GM19397 (cell line): ENCODE measurements around the gene ATXN2.

Experiments
- ATAC-seq: cut with Tn5 transposase; IDR thresholded peaks from one replicate; pipeline ENCODE4 v1.9.1; 2021; ENCODE audit warnings: mild to moderate bottlenecking, moderate library complexity; ENCODE audit not compliant: unreplicated experiment

ATXN2 gene

DNA sequence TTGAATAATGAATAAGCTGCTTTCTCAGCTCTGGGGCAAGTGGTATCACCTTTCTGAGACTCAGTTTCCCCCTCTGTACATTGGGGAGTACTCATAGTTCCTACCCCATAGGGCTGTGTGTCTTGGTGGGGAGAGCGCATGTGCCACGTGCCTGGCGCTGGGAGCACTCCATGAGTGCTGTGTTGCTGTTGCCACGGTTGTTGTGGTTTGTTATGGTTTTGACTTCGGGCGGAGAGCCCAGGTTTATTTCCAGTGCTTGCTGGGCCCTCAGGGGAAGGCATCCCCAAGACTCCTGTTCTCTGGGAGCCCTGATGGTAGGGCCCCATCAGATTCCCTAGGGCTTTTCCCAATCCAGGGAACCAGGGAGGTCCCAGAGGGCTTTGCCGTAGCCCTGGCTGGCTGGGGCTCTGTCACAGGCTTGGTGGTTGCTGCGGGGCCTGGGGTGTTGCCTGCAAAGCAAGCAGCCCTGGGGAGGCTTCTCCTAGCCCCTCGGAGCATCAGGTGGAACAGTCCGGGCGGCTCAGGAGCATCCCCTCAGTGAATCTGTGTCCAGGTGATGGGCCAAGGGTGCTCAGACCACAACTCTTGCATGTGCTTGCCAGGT is 174.8 kb downstream of the ATXN2 start:
- no peak for ATAC-seq

DNA sequence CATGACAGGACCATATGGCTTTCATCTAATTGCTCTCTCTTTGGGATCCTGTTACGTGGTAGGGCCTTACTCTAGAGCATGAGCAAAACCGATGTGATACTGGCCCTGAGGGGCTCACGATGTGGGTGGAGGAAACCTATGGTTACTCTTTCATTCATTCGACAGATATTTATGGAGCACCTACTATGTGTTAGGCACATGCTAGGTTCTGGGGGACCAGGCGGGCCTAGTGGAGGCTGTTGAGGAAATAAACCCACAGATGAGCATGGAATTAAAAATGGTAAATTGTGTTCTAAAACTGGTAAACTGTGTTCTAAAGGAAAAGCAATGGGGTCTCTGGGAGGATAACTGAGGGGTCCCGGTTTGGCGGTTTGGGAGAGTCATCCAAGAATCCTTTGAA is 178.6 kb downstream of the ATXN2 start:
- ATAC-seq = no peak

DNA sequence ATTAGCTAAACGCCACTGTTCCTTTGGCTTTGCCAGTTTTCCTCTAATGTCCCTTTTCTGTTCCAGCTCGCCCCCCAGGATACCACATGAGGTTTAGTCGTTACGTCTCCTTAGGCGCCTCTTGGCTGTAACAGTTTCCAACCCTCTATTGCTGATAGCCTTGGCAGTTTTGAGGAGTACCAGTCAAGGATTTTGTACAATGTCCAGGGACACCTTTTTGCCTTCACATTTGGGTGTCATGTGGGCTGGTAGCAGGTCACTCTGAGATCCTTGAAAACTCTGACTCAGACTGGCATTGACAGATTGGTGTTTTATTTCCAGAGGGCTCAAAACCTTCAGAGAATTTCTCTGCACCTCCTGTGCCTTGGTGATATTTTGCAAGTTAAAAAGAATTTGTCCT is 179.3 kb downstream of the ATXN2 start:
- ATAC-seq = no peak

DNA sequence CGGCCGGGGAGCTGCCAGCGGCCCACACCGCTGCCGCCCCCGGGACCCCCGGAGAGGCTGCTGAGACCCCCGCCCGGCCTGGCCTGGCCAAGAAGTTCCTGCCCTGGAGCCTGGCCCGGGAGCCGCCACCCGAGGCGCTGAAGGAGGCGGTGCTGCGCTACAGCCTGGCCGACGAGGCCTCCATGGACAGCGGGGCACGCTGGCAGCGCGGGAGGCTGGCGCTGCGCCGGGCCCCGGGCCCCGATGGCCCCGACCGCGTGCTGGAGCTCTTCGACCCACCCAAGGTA is 180.6 kb downstream of the ATXN2 start:
- no peak for ATAC-seq

- ATAC-seq = no peak
These were observed 181.1 kb downstream of the ATXN2 start for GRCh38 chr12:111417784-111418593.

- no peak for ATAC-seq
These were observed 181.8 kb downstream of the ATXN2 start for GRCh38 chr12:111417290-111417689.

GRCh38 chr12:111414711-111415252 is 184.3 kb downstream of the ATXN2 start:
- no peak for ATAC-seq

- ATAC-seq = no peak
These were observed 185.6 kb downstream of the ATXN2 start for GRCh38 chr12:111413442-111414086.

GRCh38 chr12:111412830-111413441 is 186.2 kb downstream of the ATXN2 start:
- ATAC-seq = no peak

GRCh38 chr12:111412007-111412829 is 186.9 kb downstream of the ATXN2 start:
- ATAC-seq = no peak

DNA sequence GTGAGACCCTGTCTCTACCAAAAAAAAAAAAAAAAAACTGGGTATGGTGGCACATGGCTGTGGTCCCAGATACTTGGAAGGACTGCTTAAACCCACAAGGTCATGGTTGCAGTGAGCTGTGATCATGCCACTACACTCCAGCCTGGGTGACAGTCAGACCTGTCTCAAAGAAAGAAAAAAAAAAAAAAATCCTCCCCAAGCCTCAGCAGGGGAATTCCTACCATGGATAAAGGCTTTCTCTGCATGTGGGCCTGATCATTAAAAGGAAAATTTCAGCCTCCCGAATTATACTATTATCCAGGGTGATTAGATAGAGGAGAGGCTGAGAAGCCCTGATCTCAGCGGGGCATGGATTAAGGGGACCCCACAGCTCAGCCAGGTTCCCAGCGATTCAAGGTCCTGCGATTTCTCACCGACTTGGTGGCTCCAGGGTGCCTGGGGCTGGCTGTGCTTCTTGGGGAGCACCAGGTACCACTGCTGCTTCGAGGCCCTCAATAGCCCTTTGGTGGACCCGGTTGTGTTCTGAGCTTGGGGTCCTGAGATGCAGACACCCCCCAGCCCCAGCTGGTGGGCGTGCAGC is 187.8 kb downstream of the ATXN2 start:
- ATAC-seq = no peak

DNA sequence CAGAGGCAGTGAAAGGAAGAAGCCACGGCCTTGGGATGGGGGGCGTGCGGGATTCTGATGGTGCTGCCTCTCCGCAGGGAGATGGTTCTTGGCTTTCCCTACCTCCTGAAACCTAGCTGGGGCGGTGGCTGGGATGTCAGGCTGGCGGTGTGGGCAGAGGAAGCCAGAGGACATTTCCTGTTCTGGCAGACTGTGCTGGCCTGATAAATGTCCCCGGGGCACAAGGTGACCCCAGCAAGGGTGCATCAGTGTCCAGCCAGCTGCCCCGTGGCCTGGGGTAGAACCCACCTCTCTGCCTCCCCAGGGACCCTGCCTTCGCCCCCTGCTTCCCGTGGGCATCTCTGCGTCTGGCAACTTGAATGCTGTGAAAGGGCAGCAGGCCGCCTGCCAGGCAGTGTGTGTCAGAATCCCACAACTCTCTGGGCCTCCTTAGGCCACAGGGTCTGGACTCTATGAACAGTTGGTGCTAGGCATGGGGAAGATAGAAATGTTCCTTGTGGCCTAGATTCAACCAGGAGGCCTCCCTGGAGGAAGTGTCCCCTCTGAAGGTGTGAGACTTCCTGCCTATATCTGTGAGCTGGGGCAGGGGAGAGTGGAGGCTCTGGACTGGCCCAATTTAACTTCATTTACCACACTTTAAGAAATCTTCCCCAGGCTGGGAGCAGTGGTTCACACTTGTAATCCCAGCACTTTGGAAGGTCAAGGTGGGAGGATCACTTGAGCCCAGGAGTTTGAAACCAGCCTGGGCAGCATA is 188.5 kb downstream of the ATXN2 start:
- ATAC-seq = no peak

DNA sequence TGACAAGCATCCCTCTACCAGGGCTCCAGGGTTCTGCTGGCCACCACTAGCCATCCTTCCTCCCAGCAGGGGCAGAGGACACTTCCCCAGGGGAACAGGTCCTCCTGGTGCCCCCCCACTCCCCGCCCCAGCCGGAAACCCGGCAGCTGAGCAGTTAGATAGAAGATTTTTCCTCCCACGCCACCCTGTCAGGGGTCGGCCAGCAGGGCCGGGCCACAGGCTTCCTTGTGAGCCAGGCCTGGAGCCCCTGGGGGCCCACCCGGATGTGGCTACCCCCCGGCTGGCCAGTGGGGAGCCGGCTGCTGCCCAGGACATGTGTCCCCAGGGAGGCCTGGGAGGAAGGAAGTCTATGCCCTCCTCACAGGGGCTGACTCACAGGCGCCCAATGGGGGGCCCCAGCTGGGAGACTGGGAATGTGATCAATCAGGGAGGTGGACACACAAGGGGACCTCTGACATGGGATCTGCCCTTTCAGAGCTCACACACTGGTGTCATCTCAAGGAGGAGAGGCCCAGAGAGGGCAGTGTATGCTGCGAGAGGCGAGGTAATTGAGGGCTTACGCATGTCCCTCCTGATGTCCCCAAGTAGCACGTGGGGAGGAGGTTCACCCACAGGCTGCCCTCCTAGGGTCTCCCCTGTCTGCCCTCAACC is 189.2 kb downstream of the ATXN2 start:
- no peak for ATAC-seq

DNA sequence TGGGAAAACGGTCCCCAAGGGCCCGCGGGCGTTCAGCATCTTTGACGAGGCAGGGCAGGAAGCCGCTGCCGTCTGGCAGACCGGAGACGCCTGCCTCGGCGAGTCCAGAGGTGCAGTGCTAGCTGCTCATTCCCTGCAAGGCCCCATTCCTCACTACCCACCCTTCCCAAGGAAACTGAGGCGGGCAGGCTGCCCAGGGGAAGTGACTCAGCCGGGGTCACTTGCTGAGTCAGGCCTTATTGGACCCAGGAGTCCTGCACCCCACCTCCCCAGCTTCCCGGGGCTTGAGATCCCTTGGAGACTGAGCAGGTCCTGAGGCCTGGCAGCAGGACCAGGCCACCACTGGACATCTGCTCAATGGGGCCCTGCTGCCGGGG is 189.7 kb downstream of the ATXN2 start:
- ATAC-seq = no peak

- ATAC-seq = no peak
These were observed 190.3 kb downstream of the ATXN2 start for GRCh38 chr12:111408686-111409402.

DNA sequence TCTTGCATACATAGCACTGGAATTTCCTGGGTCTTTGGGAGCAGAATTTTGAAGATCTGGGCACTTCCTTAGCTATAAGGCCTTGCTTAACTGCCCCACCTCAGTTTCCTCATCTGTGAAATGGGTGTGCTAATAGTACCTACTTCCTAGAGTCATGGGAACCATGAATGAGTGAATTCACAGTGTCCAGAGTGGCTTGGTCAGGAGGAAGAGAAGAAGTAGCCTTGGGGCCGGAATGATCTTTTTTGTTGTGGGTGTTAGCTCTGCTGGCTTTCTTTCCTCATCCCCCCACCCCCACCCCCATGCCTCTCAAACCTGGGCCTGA is 191.0 kb downstream of the ATXN2 start:
- ATAC-seq = no peak

DNA sequence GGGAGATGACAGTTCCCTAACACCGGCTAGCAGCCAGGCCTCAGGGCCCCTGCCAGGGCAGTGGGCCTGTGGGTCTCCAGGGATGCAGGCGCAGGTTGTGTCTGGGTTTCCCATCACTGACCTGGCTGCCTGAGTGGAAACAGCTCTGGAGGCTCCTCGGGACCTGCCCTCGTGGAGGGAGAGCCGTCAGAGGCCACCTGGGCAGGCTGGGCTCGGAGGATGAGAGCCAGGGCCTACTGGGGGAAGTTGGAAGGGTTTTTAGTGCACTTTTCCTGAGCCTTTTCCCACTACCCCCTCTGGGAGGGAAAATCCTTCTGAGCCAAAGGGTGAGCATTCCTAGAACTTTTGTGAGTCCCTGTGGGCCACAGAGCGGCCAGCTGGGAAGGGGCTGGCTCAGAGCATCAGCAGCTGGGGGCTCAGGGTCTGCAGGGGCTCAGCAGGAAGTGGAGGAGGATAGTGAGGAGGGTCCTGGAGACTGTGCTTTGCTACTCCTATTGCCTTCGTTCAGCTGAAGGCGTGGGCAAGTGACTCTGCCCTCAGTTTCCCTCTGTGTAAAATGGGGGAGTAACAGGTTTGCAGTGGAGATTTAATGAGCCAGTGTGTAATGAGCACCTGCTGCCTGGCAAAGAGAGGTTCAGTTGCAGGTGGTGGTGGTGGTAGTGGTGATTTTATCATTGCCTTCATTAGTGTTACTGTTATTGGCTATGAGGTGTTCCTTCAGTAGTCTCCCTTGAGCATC is 191.6 kb downstream of the ATXN2 start:
- ATAC-seq = no peak
